HUES64 (cell line): ENCODE results near the gene LHCGR. TPM values are rescaled to one million over a fixed set of nuclear protein-coding genes. Genes with fewer than 3 reads are reported as not detected.

ENCODE experiments used
- H3K27ac ChIP-seq: 2 replicates; pipeline ENCODE4 v1.7.0; 2013; ENCODE audit warnings: low read depth, low read length, inconsistent platforms
- H3K27me3 ChIP-seq: 2 replicates; pipeline ENCODE4 v1.6.1; 2013; ENCODE audit warnings: mild to moderate bottlenecking, low read length; ENCODE audit not compliant: insufficient read depth
- H3K36me3 ChIP-seq: 2 replicates; pipeline ENCODE4 v1.6.1; 2013; ENCODE audit warnings: mild to moderate bottlenecking, low read length; ENCODE audit not compliant: insufficient read depth
- H3K4me1 ChIP-seq: 2 replicates; pipeline ENCODE4 v1.6.1; 2013; ENCODE audit warnings: mild to moderate bottlenecking, low read length, moderate library complexity; ENCODE audit not compliant: insufficient read depth
- H3K4me3 ChIP-seq: 2 replicates; pipeline ENCODE4 v1.5.1; 2013; ENCODE audit warnings: mild to moderate bottlenecking, low read length, moderate library complexity
- H3K9ac ChIP-seq: 2 replicates; pipeline ENCODE4 v1.6.1; 2013; ENCODE audit warnings: mild to moderate bottlenecking, low read depth, low read length
- H3K9me3 ChIP-seq: 2 replicates; pipeline ENCODE4 v1.6.1; 2013; ENCODE audit warnings: low read depth, low read length; ENCODE audit not compliant: insufficient read depth
- WGBS: fragments of 150-250, 120-280 bp; methylation state at CpG from one replicate; pipeline ENCODE4 v1.1.7; 2013; ENCODE audit warnings: missing lambda C conversion rate; 5-methylcytosine and 5-hydroxymethylcytosine counted together
- polyA plus RNA-seq, 2 experiments: library from polyadenylated mRNA; stranded (reverse); fragments of 50-300 nt; gene quantifications; one replicate each; pipeline ENCODE4 v1.2.3, GENCODE V29; 2013

LHCGR gene
- polyA plus RNA-seq (2013, experiment 1 of 2) = 0.35 TPM
- 0.19 TPM for polyA plus RNA-seq (2013, experiment 2 of 2)

DNA sequence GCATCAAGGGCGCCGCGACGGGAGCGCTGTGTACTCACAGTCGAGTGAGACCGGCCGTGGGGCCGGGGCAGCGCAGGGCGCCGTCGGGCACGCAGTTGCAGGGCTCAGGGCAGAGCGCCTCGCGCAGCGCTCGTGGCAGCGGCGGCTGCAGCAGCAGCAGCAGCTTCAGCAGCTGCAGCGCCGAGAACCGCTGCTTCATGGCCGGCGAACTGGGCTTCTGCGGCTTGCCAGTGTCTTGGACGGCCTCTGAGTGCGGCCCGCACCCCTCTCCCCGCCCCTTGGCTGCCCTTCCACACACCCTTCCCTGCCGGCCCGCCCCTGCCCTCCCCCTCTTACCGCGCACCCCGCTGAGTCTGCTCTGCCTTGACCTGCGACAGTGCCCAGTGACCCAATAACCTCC is at the start of gene LHCGR:
Gene LHCGR (minus strand): TSS at position 252 of the 400 bp plus-strand sequence. CDS start 53 bp downstream, at position 199.
- H3K4me3 ChIP-seq = peak within 1 kb of the TSS; percentile 56
- no peaks in the 10 kb centered on the region for H3K36me3 ChIP-seq
- H3K27ac ChIP-seq = no peak within 1 kb of the TSS
- peaks cover 32% of the 10 kb centered on the region for H3K27me3 ChIP-seq
- peak within 1 kb of the TSS; percentile 62 for H3K9ac ChIP-seq
- peaks cover 34% of the 10 kb centered on the region for H3K4me1 ChIP-seq
- no peaks in the 10 kb centered on the region for H3K9me3 ChIP-seq
- WGBS = 3% methylated on average over 37 of the region's 37 CpGs

DNA sequence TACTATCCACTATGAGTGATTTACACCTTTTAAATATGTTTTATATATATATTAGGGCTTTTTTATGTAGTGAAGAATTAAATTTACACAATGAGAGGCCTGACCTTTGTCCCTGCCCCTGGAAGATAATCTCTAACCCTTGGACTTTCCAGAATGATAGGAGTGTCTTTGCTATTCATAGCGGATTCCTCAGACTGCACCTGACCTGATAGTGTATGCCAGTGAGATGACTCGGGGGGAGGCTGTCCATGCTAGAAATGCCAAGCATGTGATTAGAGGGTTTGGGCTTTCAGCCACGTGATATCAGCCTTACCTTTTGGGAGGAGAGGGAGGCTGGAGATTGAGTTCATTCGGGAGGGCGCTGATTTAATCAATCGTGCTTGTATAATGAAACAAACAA is 44.1 kb upstream of the LHCGR start:
- Histone ChIP-seq H3K9me3 (0 out of 2 replicates have a peak, but pooled peaks cover 3% of the 10 kb centered on the region), H3K4me1 (no peaks in the 10 kb centered on the region), H3K27ac (no peak overlapping the region), H3K27me3 (no peaks in the 10 kb centered on the region), H3K9ac (no peak overlapping the region), H3K36me3 (no peaks in the 10 kb centered on the region), H3K4me3 (no peak overlapping the region)
- 94% methylated on average over 3 of the region's 6 CpGs for WGBS

DNA sequence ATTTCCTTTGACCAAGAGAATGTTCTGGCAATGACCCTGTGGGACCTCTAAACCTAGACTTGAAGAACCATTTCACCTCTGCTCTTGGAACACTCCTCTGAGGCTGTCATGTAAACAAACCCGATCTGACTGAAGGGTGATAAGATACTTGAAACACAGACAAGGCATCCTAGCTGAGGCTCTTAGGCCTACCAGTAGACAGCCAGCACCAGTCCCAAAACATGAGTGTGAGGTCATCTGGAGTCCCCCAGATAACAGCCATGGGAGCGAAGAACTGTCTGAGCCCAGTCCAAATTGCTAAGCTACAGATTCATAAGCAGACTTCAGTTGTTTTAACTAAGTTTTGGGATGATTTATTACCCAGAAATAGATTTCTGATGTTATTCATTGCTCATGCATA is 39.5 kb upstream of the LHCGR start:
- H3K9me3 ChIP-seq = 0 out of 2 replicates have a peak, but pooled peaks cover 3% of the 10 kb centered on the region
- no peaks in the 10 kb centered on the region for H3K27me3 ChIP-seq
- no peak overlapping the region for H3K27ac ChIP-seq
- H3K4me3 ChIP-seq = no peak overlapping the region
- no peak overlapping the region for H3K9ac ChIP-seq
- WGBS = 82% methylated on average over 2 of the region's 2 CpGs
- peaks cover 25% of the 10 kb centered on the region for H3K4me1 ChIP-seq
- no peaks in the 10 kb centered on the region for H3K36me3 ChIP-seq

DNA sequence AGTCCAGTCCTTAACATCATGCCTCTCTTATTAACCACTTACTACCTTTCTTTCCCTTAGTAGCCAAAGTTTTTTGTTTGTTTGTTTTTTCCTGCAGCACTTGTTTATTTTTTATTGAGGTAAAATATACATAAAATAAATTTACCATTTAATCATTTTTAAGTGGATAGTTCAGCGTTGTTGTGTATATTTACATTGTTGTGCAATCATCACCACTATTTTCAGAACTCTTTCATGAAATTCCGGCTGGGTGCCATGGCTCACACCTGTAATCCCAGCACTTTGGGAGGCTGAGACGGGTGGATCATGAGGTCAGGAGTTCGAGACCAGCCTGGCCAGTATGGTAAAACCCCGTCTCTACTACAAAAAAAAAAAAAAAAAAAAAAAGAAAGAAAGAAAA is 38.1 kb upstream of the LHCGR start:
- no peaks in the 10 kb centered on the region for H3K9me3 ChIP-seq
- 93% methylated on average over 3 of the region's 5 CpGs for WGBS
- no peak overlapping the region for H3K9ac ChIP-seq
- no peaks in the 10 kb centered on the region for H3K27me3 ChIP-seq
- peaks cover 25% of the 10 kb centered on the region for H3K4me1 ChIP-seq
- no peak overlapping the region for H3K27ac ChIP-seq
- no peak overlapping the region for H3K4me3 ChIP-seq
- H3K36me3 ChIP-seq = no peaks in the 10 kb centered on the region

DNA sequence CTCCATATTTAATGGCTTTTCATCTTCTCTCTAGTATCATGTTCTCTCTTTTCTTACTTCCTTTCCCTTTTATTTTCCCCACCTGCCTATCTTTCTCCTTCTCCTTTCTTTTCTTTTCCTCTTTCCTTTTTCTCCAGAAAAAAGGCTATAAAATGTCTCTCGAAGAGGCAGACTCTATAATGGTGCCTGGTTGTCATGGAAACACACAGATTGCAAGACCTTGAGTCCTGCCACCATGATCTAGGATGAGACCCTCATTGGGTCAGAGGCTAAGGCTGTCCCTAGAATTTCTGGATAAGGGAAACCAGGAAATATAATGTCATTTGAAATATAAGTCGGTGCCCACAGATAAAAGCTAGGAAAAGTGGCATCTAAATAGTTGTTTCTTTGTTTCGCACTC is 36.5 kb upstream of the LHCGR start:
- no peaks in the 10 kb centered on the region for H3K9me3 ChIP-seq
- H3K27ac ChIP-seq = no peak overlapping the region
- H3K27me3 ChIP-seq = no peaks in the 10 kb centered on the region
- H3K9ac ChIP-seq = no peak overlapping the region
- H3K36me3 ChIP-seq = no peaks in the 10 kb centered on the region
- H3K4me1 ChIP-seq = peaks cover 25% of the 10 kb centered on the region
- no peak overlapping the region for H3K4me3 ChIP-seq
- WGBS = 87% methylated on average over 3 of the region's 3 CpGs

DNA sequence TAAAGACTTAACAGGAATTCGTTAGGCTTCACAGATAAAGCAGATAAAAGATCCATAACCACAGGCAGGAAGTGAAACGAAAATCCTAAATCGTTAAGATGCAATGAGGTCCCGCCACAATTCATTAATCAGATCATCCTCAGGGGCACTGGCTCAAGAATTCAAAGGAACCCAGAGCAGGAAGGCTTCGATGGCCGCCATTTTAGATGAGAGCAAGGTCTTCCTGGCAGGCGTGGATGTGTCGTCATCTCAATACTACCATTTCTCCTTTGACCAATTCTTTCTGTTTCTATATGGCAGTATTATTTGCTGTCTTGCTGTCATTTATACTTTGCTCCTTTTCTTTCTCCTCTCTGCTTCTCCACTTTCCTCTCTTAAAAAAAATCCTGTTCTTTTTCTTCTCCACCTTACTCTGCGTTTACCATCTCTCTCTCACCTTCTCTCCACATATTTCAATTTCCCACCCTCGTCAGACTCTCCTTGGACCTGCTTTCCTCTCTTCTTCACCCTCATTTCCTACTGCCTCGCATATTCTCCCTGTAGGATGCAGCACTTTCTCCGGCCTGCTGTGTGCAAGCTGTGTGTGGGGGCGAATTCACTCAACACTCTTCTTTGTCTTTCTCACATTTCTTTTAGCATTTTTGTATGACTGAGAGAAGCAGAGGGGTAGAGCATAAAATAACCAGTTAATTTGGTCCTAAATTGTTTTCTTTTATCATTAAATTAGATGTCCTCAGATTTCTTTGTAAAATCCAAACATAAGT is 35.1 kb upstream of the LHCGR start:
- 80% methylated on average over 11 of the region's 13 CpGs for WGBS
- no peak overlapping the region for H3K4me3 ChIP-seq

DNA sequence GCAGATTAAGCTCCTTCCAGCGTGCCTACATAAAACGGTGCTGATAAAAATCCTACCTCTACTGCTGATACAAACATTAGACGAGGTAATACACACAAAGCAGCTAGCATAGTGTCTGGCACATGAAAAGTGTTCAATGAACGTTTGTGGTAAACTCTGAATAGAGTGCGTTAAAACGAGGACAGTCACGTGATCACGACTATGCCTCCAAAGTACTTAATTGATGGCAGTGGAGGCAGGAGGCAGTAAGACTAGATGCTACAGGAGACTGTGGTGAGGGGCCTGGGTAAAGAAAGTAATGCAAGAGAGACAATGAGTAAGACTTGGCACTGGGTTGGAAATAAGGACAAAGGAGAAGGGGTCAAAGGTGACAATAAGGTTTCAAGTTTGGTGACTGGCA is 32.1 kb upstream of the LHCGR start:
- no peaks in the 10 kb centered on the region for H3K27me3 ChIP-seq

More for the DNA sequence above, 35.1 kb upstream of the LHCGR start:
- Histone ChIP-seq H3K9ac (no peak overlapping the region), H3K4me1 (peaks cover 25% of the 10 kb centered on the region), H3K27me3 (no peaks in the 10 kb centered on the region), H3K27ac (no peak overlapping the region), H3K9me3 (no peaks in the 10 kb centered on the region), H3K36me3 (no peaks in the 10 kb centered on the region)

DNA sequence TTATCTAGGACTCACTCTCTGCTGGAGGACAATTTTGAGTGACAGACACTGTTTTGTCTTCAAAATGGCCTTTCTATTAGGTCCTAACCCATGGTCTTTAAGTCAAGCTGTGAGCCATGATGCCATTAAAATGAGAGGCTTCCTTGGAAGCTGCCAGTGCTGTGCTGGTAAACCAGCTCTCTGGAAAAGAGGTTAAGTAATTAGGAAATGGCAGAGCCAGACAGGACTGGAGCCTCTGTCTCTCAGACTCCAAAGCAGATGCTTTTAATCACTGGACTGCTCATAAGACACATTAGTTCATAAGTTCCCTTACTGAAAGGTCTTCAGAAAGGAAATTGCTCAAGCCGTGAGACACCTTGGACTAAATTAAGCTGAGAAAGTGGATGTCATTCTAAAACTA is 25.8 kb upstream of the LHCGR start:
- Histone ChIP-seq H3K4me3 (no peak overlapping the region), H3K27me3 (no peaks in the 10 kb centered on the region), H3K36me3 (no peaks in the 10 kb centered on the region), H3K4me1 (no peaks in the 10 kb centered on the region; the same call in 1 of the 2 replicates), H3K9me3 (no peaks in the 10 kb centered on the region), H3K9ac (no peak overlapping the region), H3K27ac (no peak overlapping the region)
- 81% methylated on average over 1 of the region's 1 CpG for WGBS

More for the DNA sequence above, 32.1 kb upstream of the LHCGR start:
- WGBS = 90% methylated on average over 8 of the region's 8 CpGs
- H3K36me3 ChIP-seq = no peaks in the 10 kb centered on the region
- H3K4me1 ChIP-seq = peaks cover 21% of the 10 kb centered on the region
- H3K9me3 ChIP-seq = no peaks in the 10 kb centered on the region
- no peak overlapping the region for H3K4me3 ChIP-seq
- H3K9ac ChIP-seq = no peak overlapping the region
- no peak overlapping the region for H3K27ac ChIP-seq

DNA sequence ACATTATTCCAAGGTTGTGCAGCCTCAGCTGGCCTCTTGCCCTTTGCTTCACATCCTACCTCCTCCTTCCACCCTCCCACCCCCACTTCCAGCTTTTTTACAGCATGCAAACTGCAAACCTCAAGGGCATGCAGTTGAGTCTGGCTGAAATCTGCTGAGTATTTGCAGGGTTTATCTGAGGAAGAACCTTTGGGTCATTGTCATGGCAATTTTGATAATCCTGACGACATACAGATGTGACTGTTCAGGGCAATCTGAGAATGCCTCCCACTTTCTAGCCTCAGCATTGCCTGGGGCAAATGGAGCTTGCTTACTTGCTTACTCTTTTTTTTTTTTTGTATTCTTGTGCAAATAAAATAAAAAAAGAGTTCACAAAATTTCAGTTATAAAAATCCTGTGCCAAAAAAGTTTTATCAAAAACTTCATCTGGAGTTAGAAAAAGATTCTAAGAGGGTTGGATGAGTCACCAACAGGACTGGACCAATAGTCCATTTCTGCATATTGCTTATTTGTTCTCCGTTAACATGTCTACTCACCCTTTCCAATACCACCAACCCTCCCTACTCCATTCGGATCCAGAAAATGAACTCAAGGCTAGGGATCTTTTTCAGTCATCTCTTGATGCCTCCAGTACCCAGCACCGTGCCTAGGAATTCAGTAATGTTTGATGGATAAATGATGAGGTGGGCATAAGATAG is 23.6 kb upstream of the LHCGR start:
- no peaks in the 10 kb centered on the region for H3K4me1 ChIP-seq
- H3K9ac ChIP-seq = no peak overlapping the region
- no peak overlapping the region for H3K4me3 ChIP-seq
- no peaks in the 10 kb centered on the region for H3K27me3 ChIP-seq
- WGBS = 76% methylated on average over 4 of the region's 4 CpGs
- no peak overlapping the region for H3K27ac ChIP-seq
- no peaks in the 10 kb centered on the region for H3K36me3 ChIP-seq
- no peaks in the 10 kb centered on the region for H3K9me3 ChIP-seq

DNA sequence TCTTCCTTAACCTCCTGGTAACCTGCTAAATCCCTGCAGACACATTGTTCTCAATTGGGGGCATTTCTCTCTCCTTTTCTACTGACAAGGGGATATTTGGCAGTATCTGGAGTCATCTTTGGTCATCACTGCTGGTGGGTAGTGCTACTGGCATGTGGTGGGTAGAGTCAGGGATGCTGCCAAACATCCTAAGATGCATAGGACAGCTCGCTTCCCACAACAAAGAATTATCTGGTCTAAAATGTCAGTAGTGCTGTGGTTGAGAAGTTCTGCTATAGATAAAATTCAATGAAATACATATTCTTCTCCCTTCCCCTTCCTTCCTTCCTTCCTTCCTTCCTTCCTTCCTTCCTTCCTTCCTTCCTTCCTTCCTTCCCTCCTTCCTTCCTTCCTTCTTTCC is 18.7 kb upstream of the LHCGR start:
- no peaks in the 10 kb centered on the region for H3K36me3 ChIP-seq
- H3K9ac ChIP-seq = no peak overlapping the region
- no peaks in the 10 kb centered on the region for H3K9me3 ChIP-seq
- H3K4me3 ChIP-seq = no peak overlapping the region
- no peaks in the 10 kb centered on the region for H3K27me3 ChIP-seq
- no peaks in the 10 kb centered on the region for H3K4me1 ChIP-seq
- WGBS = 100% methylated on average over 1 of the region's 1 CpG
- no peak overlapping the region for H3K27ac ChIP-seq

DNA sequence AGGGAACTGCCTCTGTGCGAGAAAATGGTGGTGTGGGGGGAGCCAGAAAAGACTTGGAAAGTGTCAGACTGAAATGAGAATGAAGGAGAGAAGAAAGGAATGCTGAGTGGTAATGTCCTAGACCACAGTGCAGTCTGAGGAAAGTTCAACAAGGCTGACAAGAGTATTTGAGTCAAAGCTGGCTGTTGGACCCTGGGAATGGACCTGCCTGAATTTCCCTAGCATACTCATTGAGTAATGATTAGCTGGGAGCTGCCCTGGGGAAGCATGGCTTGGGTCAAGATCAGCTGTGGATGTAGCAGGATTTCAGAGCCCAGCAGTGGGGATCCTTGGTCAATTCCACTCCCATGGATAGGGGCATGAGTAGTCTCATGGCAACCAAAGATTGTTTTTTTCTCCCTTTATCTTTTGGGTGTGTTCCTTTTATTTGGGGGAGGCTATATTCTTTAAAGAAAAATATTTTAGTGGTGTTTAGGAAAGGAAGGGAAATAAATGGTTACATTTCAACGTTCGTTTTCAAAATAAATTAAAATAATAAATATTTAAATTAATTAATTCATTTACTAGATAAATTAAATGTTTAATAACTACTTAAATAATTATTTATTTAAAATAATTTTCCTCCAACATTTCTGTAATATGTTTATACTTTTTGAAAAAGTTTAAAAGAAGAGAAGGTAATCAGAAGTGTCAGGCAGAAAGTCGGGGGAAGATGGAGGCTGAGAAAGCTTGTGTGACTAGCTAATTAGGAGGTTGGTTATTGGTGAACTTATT is 15.9 kb upstream of the LHCGR start:
- peaks cover 5% of the 10 kb centered on the region; the same call in 1 of the 2 replicates for H3K4me1 ChIP-seq
- H3K4me3 ChIP-seq = no peak overlapping the region
- no peaks in the 10 kb centered on the region for H3K27me3 ChIP-seq
- H3K9ac ChIP-seq = no peak overlapping the region
- WGBS = 95% methylated on average over 2 of the region's 4 CpGs
- no peak overlapping the region for H3K27ac ChIP-seq
- no peaks in the 10 kb centered on the region for H3K9me3 ChIP-seq
- H3K36me3 ChIP-seq = no peaks in the 10 kb centered on the region
